HEK293 (cell line): ENCODE data around the gene KCTD7.

ENCODE experiments used
- CTCF ChIA-PET: fragments of 350-600 bp; formaldehyde crosslinking; extraction: SDS; loops from one replicate; lab custom pipeline; 2021; ENCODE audit warnings: antibody characterized with exemption; lab: Yijun Ruan, JAX
- POLR2A ChIA-PET: fragments of 300-600 bp; formaldehyde crosslinking; extraction: SDS; loops from one replicate; lab custom pipeline; 2020; ENCODE audit warnings: antibody characterized with exemption, inconsistent platforms; lab: Yijun Ruan, JAX
- H3K27ac ChIP-seq: fragments of 200-500 bp; sonication (Bioruptor generic); 2 replicates; pipeline ENCODE4 v1.5.1; 2014; ENCODE audit warnings: low read depth, low read length, control low read depth, inconsistent platforms; ENCODE audit errors: extremely low read depth
- H3K36me3 ChIP-seq, 2 experiments: fragments of 200-500 bp in 1 of 2; sonication (Bioruptor generic) in 1 of 2; 1 replicate in 1 of 2; 2 replicates in 1 of 2; pipeline ENCODE4 v1.5.1; 2014 to 2017; ENCODE audit warnings: inconsistent platforms in 2 of 2, low read length in 2 of 2; ENCODE audit not compliant: control insufficient read depth in 2 of 2, insufficient read depth in 1 of 2
- H3K4me1 ChIP-seq: fragments of 200-500 bp; sonication (Bioruptor generic); 2 replicates; pipeline ENCODE4 v1.5.1; 2014; ENCODE audit warnings: mild to moderate bottlenecking, low read length, inconsistent platforms; ENCODE audit not compliant: control insufficient read depth, insufficient read depth
- H3K4me3 ChIP-seq: 2 replicates; pipeline ENCODE4 v1.5.1; 2011; ENCODE audit warnings: low read depth, mild to moderate bottlenecking, control low read depth, low read length, moderate library complexity
- H3K9me3 ChIP-seq: fragments of 200-500 bp; sonication (Bioruptor generic); 2 replicates; pipeline ENCODE4 v1.5.1; 2014; ENCODE audit warnings: low read depth, low read length, inconsistent platforms; ENCODE audit not compliant: control insufficient read depth, insufficient read depth
- BCL11A ChIP-seq: fragments of 450-650 bp; formaldehyde crosslinking; IDR thresholded peaks from 2 replicates; pipeline ENCODE4 v1.5.1; 2016; ENCODE audit warnings: low read depth, missing biosample characterization, missing genetic modification characterization
- GLI2 ChIP-seq: fragments of 450-650 bp; formaldehyde crosslinking; IDR thresholded peaks from 2 replicates; pipeline ENCODE4; 2017; ENCODE audit warnings: missing biosample characterization, missing genetic modification characterization, low read depth, borderline replicate concordance
- GLIS1 ChIP-seq: fragments of 450-650 bp; formaldehyde crosslinking; IDR thresholded peaks from 2 replicates; pipeline ENCODE4 v1.5.1; 2016; ENCODE audit warnings: missing biosample characterization, missing genetic modification characterization
- GLIS2 ChIP-seq: fragments of 450-650 bp; formaldehyde crosslinking; IDR thresholded peaks from 2 replicates; pipeline ENCODE4 v1.5.1; 2016; ENCODE audit warnings: missing biosample characterization, missing genetic modification characterization
- HOXD13 ChIP-seq: sonication (generic); formaldehyde crosslinking; IDR thresholded peaks from 2 replicates; pipeline ENCODE4 v1.8.0; 2022; ENCODE audit warnings: missing genetic modification reagents, borderline replicate concordance
- OVOL3 ChIP-seq: fragments of 450-650 bp; formaldehyde crosslinking; IDR thresholded peaks from 2 replicates; pipeline ENCODE4 v1.5.1; 2016; ENCODE audit warnings: missing biosample characterization, missing genetic modification characterization
- SP3 ChIP-seq: fragments of 450-650 bp; formaldehyde crosslinking; IDR thresholded peaks from 2 replicates; pipeline ENCODE4 v1.5.1; 2016; ENCODE audit warnings: missing biosample characterization, missing genetic modification characterization
- ZBTB17 ChIP-seq: fragments of 450-650 bp; formaldehyde crosslinking; IDR thresholded peaks from 2 replicates; pipeline ENCODE4 v1.5.1; 2016; ENCODE audit warnings: missing biosample characterization, missing genetic modification characterization
- ZBTB20 ChIP-seq: fragments of 450-650 bp; formaldehyde crosslinking; IDR thresholded peaks from 2 replicates; pipeline ENCODE4 v1.5.1; 2016; ENCODE audit warnings: missing biosample characterization, missing genetic modification characterization
- ZEB2 ChIP-seq: fragments of 450-650 bp; formaldehyde crosslinking; IDR thresholded peaks from 2 replicates; pipeline ENCODE4 v1.5.1; 2016; ENCODE audit warnings: missing biosample characterization, missing genetic modification characterization
- ZNF112 ChIP-seq: fragments of 450-650 bp; formaldehyde crosslinking; IDR thresholded peaks from 2 replicates; pipeline ENCODE4 v1.5.0; 2017; ENCODE audit warnings: missing biosample characterization, missing genetic modification characterization
- ZNF335 ChIP-seq: fragments of 450-650 bp; formaldehyde crosslinking; conservative IDR thresholded peaks from 2 replicates; pipeline ENCODE4 v1.5.1; 2016; ENCODE audit warnings: missing biosample characterization, missing genetic modification characterization
- ZNF350 ChIP-seq: fragments of 450-650 bp; formaldehyde crosslinking; IDR thresholded peaks from 2 replicates; pipeline ENCODE4 v1.5.0; 2017; ENCODE audit warnings: missing biosample characterization, mild to moderate bottlenecking, missing genetic modification characterization
- ZNF843 ChIP-seq: fragments of 450-650 bp; formaldehyde crosslinking; IDR thresholded peaks from 2 replicates; pipeline ENCODE4 v1.5.1; 2016; ENCODE audit warnings: missing biosample characterization, missing genetic modification characterization
- TF ChIP-seq, protein P1 (sequence below): fragments of 450-650 bp; formaldehyde crosslinking; conservative IDR thresholded peaks from 2 replicates; pipeline ENCODE4 v1.5.1; 2016; ENCODE audit warnings: low read depth, missing biosample characterization, missing genetic modification characterization
- TF ChIP-seq, protein P2 (sequence below): fragments of 450-650 bp; formaldehyde crosslinking; IDR thresholded peaks from 2 replicates; pipeline ENCODE4 v1.5.1; 2017; ENCODE audit warnings: missing biosample characterization, missing genetic modification characterization
- TF ChIP-seq, protein P3 (sequence below): fragments of 450-650 bp; formaldehyde crosslinking; IDR thresholded peaks from 2 replicates; pipeline ENCODE4 v1.5.1; 2016; ENCODE audit warnings: missing biosample characterization, missing genetic modification characterization, borderline replicate concordance
- TF ChIP-seq, protein P4 (sequence below): fragments of 450-650 bp; formaldehyde crosslinking; IDR thresholded peaks from 2 replicates; pipeline ENCODE4 v1.5.1; 2016; ENCODE audit warnings: missing biosample characterization, missing genetic modification characterization
- TF ChIP-seq, protein P5 (sequence below): fragments of 450-650 bp; formaldehyde crosslinking; IDR thresholded peaks from 2 replicates; pipeline ENCODE4 v1.5.1; 2017; ENCODE audit warnings: missing biosample characterization, missing genetic modification characterization

KCTD7 gene

GRCh38 chr7:66627151-66627681 lies 1.5 kb upstream of the KCTD7 start (continued):
- TF ChIP-seq, protein P1, sequence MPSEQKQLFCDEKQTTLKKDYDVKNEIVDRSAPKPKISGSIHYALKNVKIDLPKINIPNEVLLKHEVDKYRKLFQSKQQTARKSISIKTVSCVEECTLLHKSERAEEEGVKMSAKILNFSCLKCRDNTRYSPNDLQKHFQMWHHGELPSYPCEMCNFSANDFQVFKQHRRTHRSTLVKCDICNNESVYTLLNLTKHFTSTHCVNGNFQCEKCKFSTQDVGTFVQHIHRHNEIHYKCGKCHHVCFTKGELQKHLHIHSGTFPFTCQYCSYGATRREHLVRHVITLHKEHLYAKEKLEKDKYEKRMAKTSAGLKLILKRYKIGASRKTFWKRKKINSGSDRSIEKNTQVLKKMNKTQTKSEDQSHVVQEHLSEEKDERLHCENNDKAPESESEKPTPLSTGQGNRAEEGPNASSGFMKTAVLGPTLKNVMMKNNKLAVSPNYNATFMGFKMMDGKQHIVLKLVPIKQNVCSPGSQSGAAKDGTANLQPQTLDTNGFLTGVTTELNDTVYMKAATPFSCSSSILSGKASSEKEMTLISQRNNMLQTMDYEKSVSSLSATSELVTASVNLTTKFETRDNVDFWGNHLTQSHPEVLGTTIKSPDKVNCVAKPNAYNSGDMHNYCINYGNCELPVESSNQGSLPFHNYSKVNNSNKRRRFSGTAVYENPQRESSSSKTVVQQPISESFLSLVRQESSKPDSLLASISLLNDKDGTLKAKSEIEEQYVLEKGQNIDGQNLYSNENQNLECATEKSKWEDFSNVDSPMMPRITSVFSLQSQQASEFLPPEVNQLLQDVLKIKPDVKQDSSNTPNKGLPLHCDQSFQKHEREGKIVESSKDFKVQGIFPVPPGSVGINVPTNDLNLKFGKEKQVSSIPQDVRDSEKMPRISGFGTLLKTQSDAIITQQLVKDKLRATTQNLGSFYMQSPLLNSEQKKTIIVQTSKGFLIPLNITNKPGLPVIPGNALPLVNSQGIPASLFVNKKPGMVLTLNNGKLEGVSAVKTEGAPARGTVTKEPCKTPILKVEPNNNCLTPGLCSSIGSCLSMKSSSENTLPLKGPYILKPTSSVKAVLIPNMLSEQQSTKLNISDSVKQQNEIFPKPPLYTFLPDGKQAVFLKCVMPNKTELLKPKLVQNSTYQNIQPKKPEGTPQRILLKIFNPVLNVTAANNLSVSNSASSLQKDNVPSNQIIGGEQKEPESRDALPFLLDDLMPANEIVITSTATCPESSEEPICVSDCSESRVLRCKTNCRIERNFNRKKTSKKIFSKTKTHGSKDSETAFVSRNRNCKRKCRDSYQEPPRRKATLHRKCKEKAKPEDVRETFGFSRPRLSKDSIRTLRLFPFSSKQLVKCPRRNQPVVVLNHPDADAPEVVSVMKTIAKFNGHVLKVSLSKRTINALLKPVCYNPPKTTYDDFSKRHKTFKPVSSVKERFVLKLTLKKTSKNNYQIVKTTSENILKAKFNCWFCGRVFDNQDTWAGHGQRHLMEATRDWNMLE (tag by site-specific recombination): no peak
- TF ChIP-seq BCL11A (tag by site-specific recombination): peak; percentile 23; the same call in 1 of the 2 replicates
- TF ChIP-seq HOXD13 (CRISPR knock-in tag): no peak
- TF ChIP-seq SP3 (tag by site-specific recombination): no peak
- TF ChIP-seq, protein P2, sequence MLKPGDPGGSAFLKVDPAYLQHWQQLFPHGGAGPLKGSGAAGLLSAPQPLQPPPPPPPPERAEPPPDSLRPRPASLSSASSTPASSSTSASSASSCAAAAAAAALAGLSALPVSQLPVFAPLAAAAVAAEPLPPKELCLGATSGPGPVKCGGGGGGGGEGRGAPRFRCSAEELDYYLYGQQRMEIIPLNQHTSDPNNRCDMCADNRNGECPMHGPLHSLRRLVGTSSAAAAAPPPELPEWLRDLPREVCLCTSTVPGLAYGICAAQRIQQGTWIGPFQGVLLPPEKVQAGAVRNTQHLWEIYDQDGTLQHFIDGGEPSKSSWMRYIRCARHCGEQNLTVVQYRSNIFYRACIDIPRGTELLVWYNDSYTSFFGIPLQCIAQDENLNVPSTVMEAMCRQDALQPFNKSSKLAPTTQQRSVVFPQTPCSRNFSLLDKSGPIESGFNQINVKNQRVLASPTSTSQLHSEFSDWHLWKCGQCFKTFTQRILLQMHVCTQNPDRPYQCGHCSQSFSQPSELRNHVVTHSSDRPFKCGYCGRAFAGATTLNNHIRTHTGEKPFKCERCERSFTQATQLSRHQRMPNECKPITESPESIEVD (tag by site-specific recombination): 0 out of 2 replicates have a peak, but pooled peaks have one; percentile 38
- TF ChIP-seq ZNF350: no peak
- peak; percentile 41; the same call in 1 of the 2 replicates for TF ChIP-seq ZEB2
- TF ChIP-seq, protein P3, sequence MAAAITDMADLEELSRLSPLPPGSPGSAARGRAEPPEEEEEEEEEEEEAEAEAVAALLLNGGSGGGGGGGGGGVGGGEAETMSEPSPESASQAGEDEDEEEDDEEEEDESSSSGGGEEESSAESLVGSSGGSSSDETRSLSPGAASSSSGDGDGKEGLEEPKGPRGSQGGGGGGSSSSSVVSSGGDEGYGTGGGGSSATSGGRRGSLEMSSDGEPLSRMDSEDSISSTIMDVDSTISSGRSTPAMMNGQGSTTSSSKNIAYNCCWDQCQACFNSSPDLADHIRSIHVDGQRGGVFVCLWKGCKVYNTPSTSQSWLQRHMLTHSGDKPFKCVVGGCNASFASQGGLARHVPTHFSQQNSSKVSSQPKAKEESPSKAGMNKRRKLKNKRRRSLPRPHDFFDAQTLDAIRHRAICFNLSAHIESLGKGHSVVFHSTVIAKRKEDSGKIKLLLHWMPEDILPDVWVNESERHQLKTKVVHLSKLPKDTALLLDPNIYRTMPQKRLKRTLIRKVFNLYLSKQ (tag by site-specific recombination): no peak
- 0 out of 2 replicates have a peak, but pooled peaks have one; percentile 48 for TF ChIP-seq ZNF843 (tag by site-specific recombination)
- TF ChIP-seq ZBTB17 (tag by site-specific recombination): peak; percentile 12; the same call in 1 of the 2 replicates
- TF ChIP-seq, protein P4, sequence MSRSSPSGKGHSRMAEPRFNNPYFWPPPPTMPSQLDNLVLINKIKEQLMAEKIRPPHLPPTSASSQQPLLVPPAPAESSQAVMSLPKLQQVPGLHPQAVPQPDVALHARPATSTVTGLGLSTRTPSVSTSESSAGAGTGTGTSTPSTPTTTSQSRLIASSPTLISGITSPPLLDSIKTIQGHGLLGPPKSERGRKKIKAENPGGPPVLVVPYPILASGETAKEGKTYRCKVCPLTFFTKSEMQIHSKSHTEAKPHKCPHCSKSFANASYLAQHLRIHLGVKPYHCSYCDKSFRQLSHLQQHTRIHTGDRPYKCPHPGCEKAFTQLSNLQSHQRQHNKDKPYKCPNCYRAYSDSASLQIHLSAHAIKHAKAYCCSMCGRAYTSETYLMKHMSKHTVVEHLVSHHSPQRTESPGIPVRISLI (tag by site-specific recombination): peak; percentile 61; the same call in 1 of the 2 replicates
- TF ChIP-seq GLI2 (tag by site-specific recombination): 0 out of 2 replicates have a peak, but pooled peaks have one; percentile 25

DNA sequence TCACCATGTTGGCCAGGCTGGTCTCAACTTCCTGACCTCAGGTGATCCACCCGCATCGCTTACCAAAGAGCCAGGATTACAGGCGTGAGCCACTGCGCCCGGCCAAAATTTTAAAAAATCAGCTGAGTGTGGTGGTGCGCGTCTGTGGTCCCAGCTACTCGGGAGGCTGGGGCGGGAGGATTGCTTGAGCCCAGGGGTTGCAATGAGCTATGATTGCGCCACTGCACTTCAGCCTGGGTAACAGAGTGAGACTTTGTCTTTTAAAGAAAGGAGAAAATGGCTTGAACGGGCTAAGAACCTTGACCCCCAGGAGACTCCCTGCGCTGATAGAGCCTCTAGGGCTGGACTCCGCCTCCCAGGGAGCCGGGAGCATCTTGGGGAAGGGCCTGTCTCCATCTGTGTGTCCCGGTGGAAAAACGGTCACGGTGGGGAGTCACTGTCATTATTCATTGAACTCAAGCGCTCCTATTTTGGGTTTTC lies 760 bp upstream of the KCTD7 start:
- Histone ChIP-seq H3K36me3 (no peaks in the 10 kb centered on the region), H3K4me1 (0 out of 2 replicates have a peak, but pooled peaks cover 2% of the 10 kb centered on the region), H3K9me3 (no peaks in the 10 kb centered on the region), H3K4me3 (peak overlapping the region; percentile 66), H3K27ac (peak overlapping the region; percentile 63)
- ChIA-PET POLR2A (interaction anchor here (0.6 to 3.0 kb wide), 7 partner anchors 17 to 217 kb away, joined by 3 to 17 read pairs (median 7); partner anchors contain the start of gene RABGEF1), CTCF (interaction anchor here (0.5 to 0.7 kb wide), 3 partner anchors 23 to 555 kb away, joined by 3 to 5 read pairs (median 3); no protein-coding TSS in a partner anchor)
- peak; percentile 83 for TF ChIP-seq GLIS1
- peak; percentile 22; the same call in 1 of the 2 replicates for TF ChIP-seq ZBTB20 (tag by site-specific recombination)
- TF ChIP-seq GLIS2 (tag by site-specific recombination): peak; percentile 81
- TF ChIP-seq ZNF112 (tag by site-specific recombination): no peak
- peak; percentile 77 for TF ChIP-seq ZNF335 (tag by site-specific recombination)
- no peak for TF ChIP-seq OVOL3
- TF ChIP-seq, protein P5, sequence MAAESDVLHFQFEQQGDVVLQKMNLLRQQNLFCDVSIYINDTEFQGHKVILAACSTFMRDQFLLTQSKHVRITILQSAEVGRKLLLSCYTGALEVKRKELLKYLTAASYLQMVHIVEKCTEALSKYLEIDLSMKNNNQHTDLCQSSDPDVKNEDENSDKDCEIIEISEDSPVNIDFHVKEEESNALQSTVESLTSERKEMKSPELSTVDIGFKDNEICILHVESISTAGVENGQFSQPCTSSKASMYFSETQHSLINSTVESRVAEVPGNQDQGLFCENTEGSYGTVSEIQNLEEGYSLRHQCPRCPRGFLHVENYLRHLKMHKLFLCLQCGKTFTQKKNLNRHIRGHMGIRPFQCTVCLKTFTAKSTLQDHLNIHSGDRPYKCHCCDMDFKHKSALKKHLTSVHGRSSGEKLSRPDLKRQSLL (tag by site-specific recombination): peak; percentile 62; the same call in 1 of the 2 replicates
